ENCODE results near the gene HBP1. TPM values are rescaled to one million over a fixed set of nuclear protein-coding genes. Genes with fewer than 3 reads are reported as not detected.

Gene HBP1
- total and polyA plus RNA-seq, 2 donors (not counting 1 experiment from before 2014, with no cell fraction given), result 47.2 to 127 TPM

- Histone ChIP-seq H3K9ac (ENCODE audit: low read length) (no peak overlapping the region), H4K20me1 (ENCODE audit: control insufficient read depth, insufficient read depth, low read length, poor library complexity, severe bottlenecking) (no peaks in the 10 kb centered on the region), H3K9me3 (ENCODE audit: control extremely low read depth in 1 of 3, control insufficient read depth in 2 of 3, insufficient read depth in 1 of 3, low read length in 2 of 3) (no peaks in the 10 kb centered on the region), H3K4me2 (replicated peaks; ENCODE audit: low read depth, low read length, poor library complexity, severe bottlenecking) (no peak overlapping the region), H3K27ac (ENCODE audit: low read length in 2 of 2) (no peak overlapping the region), H2AFZ (ENCODE audit: insufficient read depth, low read depth, low read length, poor library complexity, severe bottlenecking) (no peak overlapping the region), H3K36me3 (replicated peaks in 1 of 2; ENCODE audit: control extremely low read depth in 1 of 2, control insufficient read depth in 1 of 2, extremely low read depth in 1 of 2, insufficient read depth in 2 of 2, low read length in 1 of 2) (peaks cover 0 to 28% of the 10 kb centered on the region in 2 experiments), H3K4me3 (ENCODE audit: control extremely low read depth in 1 of 5, extremely low read depth in 1 of 5, insufficient read depth in 1 of 5, low read depth in 2 of 5, low read length in 4 of 5) (no peak overlapping the region), H3K79me2 (ENCODE audit: control insufficient read depth, insufficient read depth, low read length) (no peaks in the 10 kb centered on the region), H3K27me3 (replicated peaks in 1 of 4; ENCODE audit: control extremely low read depth in 1 of 4, control insufficient read depth in 3 of 4, insufficient read depth in 4 of 4, low read length in 3 of 4) (no peaks in the 10 kb centered on the region), H3K4me1 (ENCODE audit: control insufficient read depth in 2 of 2, insufficient read depth in 2 of 2, low read length in 2 of 2) (no peaks in the 10 kb centered on the region)
- DNase-seq (no peak), ATAC-seq (ENCODE audit: low read depth) (no peak)
- TF ChIP-seq CTCF (IDR thresholded peaks at IDR 0.05), result no peak
- no peak for TF ChIP-seq EZH2 (IDR thresholded peaks at IDR 0.05; ENCODE audit: borderline replicate concordance, insufficient read depth, low read depth, low read length, poor library complexity, severe bottlenecking)
- WGBS (ENCODE audit: insufficient coverage), result 100% methylated on average over 1 of the region's 5 CpGs
- ChIA-PET POLR2A (no interaction called here), CTCF (interaction anchor here (0.8 kb wide), 1 partner anchor 13 kb away, joined by 3 read pairs; no protein-coding TSS in a partner anchor)
- Mint-ChIP-seq H3K9me3 (ENCODE audit: insufficient read depth) (no peaks in the 10 kb centered on the region), H3K4me3 (no peak overlapping the region), H3K4me1 (no peaks in the 10 kb centered on the region), H3K27me3 (no peaks in the 10 kb centered on the region), H3K27ac (no peak overlapping the region)
- intact Hi-C loops (cut with micrococcal nuclease), result no loop called here
Measured at GRCh38 chr7:107224374-107225223, 55.8 kb downstream of the HBP1 start.

GRCh38 chr7:107228291-107228690, 59.5 kb downstream of the HBP1 start:
- intact Hi-C loops (cut with micrococcal nuclease), result no loop called here
- CTCF ChIA-PET, result interaction anchor here (0.7 kb wide), 2 partner anchors 15 to 495 kb away, joined by 3 read pairs; no protein-coding TSS in a partner anchor
- H3K9me3 ChIP-seq (ENCODE audit: control extremely low read depth in 1 of 3, control insufficient read depth in 2 of 3, insufficient read depth in 1 of 3, low read length in 2 of 3), result no peaks in the 10 kb centered on the region
- H3K27ac ChIP-seq (ENCODE audit: low read length in 2 of 2), result no peak overlapping the region
- H3K27ac Mint-ChIP-seq, result no peak overlapping the region
- H3K4me2 ChIP-seq (replicated peaks; ENCODE audit: low read depth, low read length, poor library complexity, severe bottlenecking), result no peak overlapping the region
- H3K4me1 ChIP-seq (ENCODE audit: control insufficient read depth in 2 of 2, insufficient read depth in 2 of 2, low read length in 2 of 2), result no peaks in the 10 kb centered on the region
- no peaks in the 10 kb centered on the region for H3K79me2 ChIP-seq (ENCODE audit: control insufficient read depth, insufficient read depth, low read length)
- DNase-seq (no peak), ATAC-seq (ENCODE audit: low read depth) (no peak)
- H4K20me1 ChIP-seq (ENCODE audit: control insufficient read depth, insufficient read depth, low read length, poor library complexity, severe bottlenecking), result no peaks in the 10 kb centered on the region
- no CpG with 5 or more reads among the region's 2 CpGs for WGBS (ENCODE audit: insufficient coverage)
- H3K27me3 Mint-ChIP-seq, result no peaks in the 10 kb centered on the region
- H3K27me3 ChIP-seq (replicated peaks in 1 of 4; ENCODE audit: control extremely low read depth in 1 of 4, control insufficient read depth in 3 of 4, insufficient read depth in 4 of 4, low read length in 3 of 4), result no peaks in the 10 kb centered on the region
- no peak overlapping the region for H3K9ac ChIP-seq (ENCODE audit: low read length)
- POLR2A ChIA-PET, result no interaction called here
- H3K4me3 Mint-ChIP-seq, result no peak overlapping the region
- no peak overlapping the region for H3K4me3 ChIP-seq (ENCODE audit: control extremely low read depth in 1 of 5, extremely low read depth in 1 of 5, insufficient read depth in 1 of 5, low read depth in 2 of 5, low read length in 4 of 5)
- peaks cover 0 to 27% of the 10 kb centered on the region in 2 experiments for H3K36me3 ChIP-seq (replicated peaks in 1 of 2; ENCODE audit: control extremely low read depth in 1 of 2, control insufficient read depth in 1 of 2, extremely low read depth in 1 of 2, insufficient read depth in 2 of 2, low read length in 1 of 2)
- H3K4me1 Mint-ChIP-seq, result peaks cover 3% of the 10 kb centered on the region
- TF ChIP-seq CTCF (IDR thresholded peaks at IDR 0.05) (no peak), EZH2 (IDR thresholded peaks at IDR 0.05; ENCODE audit: borderline replicate concordance, insufficient read depth, low read depth, low read length, poor library complexity, severe bottlenecking) (no peak)
- no peaks in the 10 kb centered on the region for H3K9me3 Mint-ChIP-seq (ENCODE audit: insufficient read depth)
- H2AFZ ChIP-seq (ENCODE audit: insufficient read depth, low read depth, low read length, poor library complexity, severe bottlenecking), result no peak overlapping the region

Data from B cell (primary cell).